Activated naive CD8-positive, alpha-beta T cell treated with anti-CD3 and anti-CD28 coated beads for 36 hours (primary cell): ENCODE measurements around the gene KRT86. TPM values are rescaled to one million over a fixed set of nuclear protein-coding genes. Genes with fewer than 3 reads are reported as not detected.
"Not testable (repeated sequence)": the region's sequence is repeated elsewhere in the genome, so short reads cannot be mapped to it uniquely, and the experiment has no call there.

Source experiments
- DNase-seq: peaks from one replicate; pipeline ENCODE4 v3.0.0; 2021
- H3K27ac Mint-ChIP-seq: one replicate; pipeline ENCODE4 v1.8.0; 2022; ENCODE audit warnings: mild to moderate bottlenecking, moderate library complexity, mixed read lengths
- H3K27me3 Mint-ChIP-seq: one replicate; pipeline ENCODE4 v1.8.0; 2022; ENCODE audit warnings: mild to moderate bottlenecking, mixed read lengths
- H3K36me3 Mint-ChIP-seq: one replicate; pipeline ENCODE4 v1.8.0; 2021; ENCODE audit warnings: mild to moderate bottlenecking, mixed read lengths
- H3K4me1 Mint-ChIP-seq: one replicate; pipeline ENCODE4 v1.8.0; 2021; ENCODE audit warnings: mixed read lengths
- H3K4me3 Mint-ChIP-seq: one replicate; pipeline ENCODE4 v1.8.0; 2022; ENCODE audit warnings: mild to moderate bottlenecking, moderate library complexity, mixed read lengths
- H3K9me3 Mint-ChIP-seq: one replicate; pipeline ENCODE4 v1.8.0; 2022; ENCODE audit warnings: mixed read lengths
- total RNA-seq, 2 experiments: library from RNA; stranded (reverse); gene quantifications; one replicate each; pipeline ENCODE4 v1.2.3, GENCODE V29; 2021

The KRT86 gene
- total RNA-seq, 2 experiments from 2014 or later: not detected

DNA sequence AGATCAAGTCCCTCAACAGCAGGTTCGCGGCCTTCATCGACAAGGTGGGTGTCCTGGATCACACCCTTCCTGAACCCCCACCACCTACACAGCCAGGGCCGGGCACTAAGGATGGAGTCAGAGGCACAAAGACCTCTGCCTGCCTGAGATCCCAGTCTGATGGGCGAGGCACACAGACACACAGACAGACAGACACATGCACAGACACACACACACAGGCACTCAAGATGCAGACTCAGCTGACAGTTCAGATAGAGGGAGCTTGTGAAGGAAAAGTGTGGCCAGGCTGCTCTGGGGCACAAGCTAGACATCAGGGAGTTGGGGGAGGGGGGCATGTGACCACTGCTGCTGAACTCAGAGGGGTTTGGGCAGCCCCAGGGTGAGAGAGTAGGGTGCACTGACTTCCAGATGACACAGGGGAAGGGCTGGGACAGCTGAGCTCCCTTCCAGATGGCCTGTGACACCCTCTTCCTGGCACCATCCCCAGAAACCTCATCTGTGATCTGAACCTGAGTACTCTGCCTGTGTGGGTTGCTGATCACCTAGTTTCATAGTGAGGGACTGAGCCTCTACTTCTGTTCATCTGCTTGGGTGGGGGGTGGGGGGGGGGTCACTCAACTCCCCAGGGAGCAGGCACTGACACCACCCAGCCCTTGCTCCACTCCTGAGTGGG lies 27.9 kb downstream of the KRT86 start:
- Mint-ChIP-seq H3K4me1 (peaks cover 11% of the 10 kb centered on the region), H3K27me3 (peaks cover 13% of the 10 kb centered on the region)
- H3K4me3 Mint-ChIP-seq, H3K36me3 Mint-ChIP-seq, DNase-seq, H3K27ac Mint-ChIP-seq, H3K9me3 Mint-ChIP-seq: not testable (repeated sequence)

DNA sequence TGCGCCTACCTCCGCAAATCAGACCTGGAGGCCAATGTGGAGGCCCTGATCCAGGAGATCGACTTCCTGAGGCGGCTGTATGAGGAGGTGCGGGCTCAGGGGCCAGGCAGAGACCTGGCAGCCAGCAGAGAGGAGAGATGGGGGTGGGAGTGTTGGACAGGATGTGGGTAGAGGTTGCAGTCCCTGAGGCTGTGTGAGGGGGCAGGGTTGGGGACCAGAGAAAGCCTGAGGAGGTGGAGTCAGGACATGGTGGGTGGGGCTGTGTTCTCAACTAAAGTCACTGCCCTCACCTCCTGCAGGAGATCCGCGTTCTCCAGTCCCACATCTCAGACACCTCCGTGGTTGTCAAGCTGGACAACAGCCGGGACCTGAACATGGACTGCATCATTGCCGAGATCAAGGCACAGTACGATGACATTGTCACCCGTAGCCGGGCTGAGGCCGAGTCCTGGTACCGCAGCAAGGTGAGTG lies 30.5 kb downstream of the KRT86 start:
- H3K36me3 Mint-ChIP-seq, H3K9me3 Mint-ChIP-seq, H3K27ac Mint-ChIP-seq, H3K4me3 Mint-ChIP-seq: not testable (repeated sequence)
- peaks cover 18% of the 10 kb centered on the region for H3K4me1 Mint-ChIP-seq
- H3K27me3 Mint-ChIP-seq: peaks cover 36% of the 10 kb centered on the region
- peak; percentile 25 for DNase-seq

DNA sequence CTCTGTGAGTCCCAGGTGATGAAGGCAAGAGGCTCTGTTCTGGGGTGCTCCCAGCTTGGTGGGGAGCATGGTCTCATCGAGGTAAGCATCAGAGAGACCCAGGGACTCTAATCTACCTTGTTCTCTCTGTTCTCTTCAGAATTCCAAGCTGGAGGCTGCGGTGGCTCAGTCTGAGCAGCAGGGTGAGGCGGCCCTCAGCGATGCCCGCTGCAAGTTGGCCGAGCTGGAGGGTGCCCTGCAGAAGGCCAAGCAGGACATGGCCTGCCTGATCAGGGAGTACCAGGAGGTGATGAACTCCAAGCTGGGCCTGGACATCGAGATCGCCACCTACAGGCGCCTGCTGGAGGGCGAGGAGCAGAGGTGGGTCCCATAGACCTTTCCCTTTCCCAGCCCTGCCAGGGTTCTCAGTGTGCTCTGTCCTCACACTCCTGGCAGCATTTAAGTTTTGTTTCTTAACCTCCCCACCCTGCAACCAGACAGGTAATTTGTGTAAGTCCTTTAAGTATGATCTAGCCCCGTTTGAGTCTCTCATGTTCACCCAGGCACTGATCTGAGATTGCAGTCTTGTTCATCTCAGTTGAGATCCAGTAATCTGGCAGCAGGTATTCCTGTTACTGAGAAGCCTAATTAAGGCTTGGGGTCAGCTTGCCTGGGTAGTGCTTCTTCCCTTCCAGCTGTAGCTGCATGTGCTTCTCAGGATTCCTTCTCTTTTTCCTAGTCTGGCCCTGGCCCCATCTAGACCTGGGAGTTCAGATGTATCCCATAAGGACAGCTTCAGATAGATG lies 31.7 kb downstream of the KRT86 start:
- Mint-ChIP-seq H3K4me1 (peaks cover 18% of the 10 kb centered on the region), H3K27me3 (peaks cover 43% of the 10 kb centered on the region), H3K27ac (no peak overlapping the region), H3K9me3 (no peaks in the 10 kb centered on the region), H3K4me3 (no peak overlapping the region), H3K36me3 (no peaks in the 10 kb centered on the region)
- no peak for DNase-seq

DNA sequence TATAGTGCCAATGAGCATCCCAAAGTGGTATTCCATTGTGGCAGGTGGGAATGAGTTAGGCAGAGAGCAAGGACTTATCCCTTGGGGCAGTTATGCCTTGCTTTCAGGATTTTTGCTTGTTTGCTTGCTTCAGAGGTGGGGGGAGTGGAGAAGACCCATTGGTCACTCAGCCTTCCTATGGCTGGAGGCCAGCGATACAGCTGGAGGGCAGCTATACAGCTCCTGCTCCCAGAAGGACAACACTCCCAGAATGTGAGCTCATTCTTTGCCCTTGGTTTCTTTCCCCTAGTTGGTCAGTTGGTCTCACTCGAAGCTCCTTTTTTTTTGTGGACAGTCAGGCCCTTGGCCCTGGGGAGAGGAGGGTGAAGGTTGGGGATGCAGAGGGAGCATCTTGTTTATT lies 32.3 kb downstream of the KRT86 start:
- Mint-ChIP-seq H3K4me3 (no peak overlapping the region), H3K27ac (no peak overlapping the region), H3K4me1 (peaks cover 18% of the 10 kb centered on the region), H3K36me3 (no peaks in the 10 kb centered on the region), H3K27me3 (peaks cover 49% of the 10 kb centered on the region), H3K9me3 (no peaks in the 10 kb centered on the region)
- no peak for DNase-seq

DNA sequence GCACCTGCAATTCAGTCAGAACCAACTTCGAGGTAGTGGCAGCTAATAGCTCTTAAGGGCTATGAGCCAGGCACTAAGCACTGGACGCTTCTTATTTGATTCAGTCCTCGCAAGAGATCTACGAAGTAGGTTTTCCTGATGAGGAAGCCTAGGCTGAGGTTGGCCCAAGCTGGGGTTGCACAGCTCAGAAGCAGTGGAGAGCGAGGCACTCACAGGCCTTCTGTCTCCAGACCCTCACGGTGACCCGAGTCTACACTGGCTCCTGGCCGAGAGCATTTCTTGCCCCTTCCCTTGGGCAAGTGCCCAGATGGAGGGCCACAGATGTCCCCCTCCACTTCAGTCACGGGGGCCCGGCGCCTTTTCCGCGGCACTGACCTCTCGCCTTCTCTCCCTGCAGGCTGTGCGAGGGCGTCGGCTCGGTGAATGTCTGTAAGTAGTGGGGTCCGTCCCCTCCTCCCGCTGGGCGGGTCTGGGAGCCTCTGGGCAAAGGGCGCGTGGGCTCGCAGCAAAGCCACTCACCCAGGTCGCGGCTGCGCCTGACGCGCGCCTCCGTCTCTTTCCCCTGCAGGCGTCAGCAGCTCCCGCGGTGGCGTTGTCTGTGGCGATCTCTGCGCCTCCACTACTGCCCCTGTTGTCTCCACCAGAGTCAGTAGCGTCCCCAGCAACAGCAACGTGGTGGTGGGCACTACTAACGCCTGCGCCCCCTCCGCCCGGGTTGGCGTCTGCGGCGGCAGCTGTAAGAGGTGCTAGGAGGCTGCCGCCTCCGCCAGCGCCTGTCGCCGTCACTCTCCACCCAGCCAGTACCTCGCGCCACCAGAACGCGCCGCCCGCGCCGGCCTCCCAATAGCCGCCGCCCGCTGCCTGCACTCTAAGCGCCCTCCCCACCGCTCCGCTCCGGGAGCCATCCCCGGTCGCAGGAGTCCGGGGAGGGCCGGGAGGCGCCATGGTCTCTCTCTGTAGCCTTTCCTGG lies 33.7 kb downstream of the KRT86 start:
- Mint-ChIP-seq H3K36me3 (no peaks in the 10 kb centered on the region), H3K27ac (no peak overlapping the region), H3K27me3 (peaks cover 57% of the 10 kb centered on the region), H3K4me3 (peak overlapping the region; percentile 44), H3K9me3 (no peaks in the 10 kb centered on the region), H3K4me1 (peaks cover 18% of the 10 kb centered on the region)
- peak; percentile 69 for DNase-seq

DNA sequence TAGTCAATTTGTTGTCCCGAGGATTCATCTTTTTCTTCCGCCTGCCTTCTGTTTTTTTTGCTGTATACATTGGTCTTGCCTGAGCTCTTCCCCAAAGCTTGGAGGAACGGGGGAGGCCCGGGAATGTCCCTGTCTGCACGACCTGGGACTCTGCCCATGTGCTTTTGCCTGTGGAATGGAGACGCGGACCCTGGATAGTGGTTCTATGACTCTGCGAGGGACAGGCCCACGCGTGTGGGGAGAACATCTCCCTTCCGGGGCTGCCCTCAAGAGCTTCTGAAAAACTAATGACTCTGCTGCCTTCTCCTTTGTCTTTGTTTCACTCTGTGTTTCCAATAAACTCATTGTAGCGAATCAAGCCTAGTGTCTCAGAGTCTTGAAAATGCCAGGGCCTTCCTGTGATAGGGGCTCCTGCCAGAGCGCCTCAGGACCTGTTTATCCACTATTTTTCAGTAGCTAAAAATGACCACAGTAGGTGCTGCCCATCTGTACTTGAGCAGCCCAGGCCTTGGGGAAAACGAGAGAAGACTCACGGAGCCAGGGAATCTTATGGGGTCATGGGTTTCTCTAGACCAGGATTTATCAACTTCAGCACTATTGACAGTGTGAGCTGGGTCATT lies 34.5 kb downstream of the KRT86 start:
- Mint-ChIP-seq H3K4me1 (peaks cover 18% of the 10 kb centered on the region), H3K27ac (no peak overlapping the region), H3K27me3 (peaks cover 57% of the 10 kb centered on the region), H3K4me3 (peak overlapping the region; percentile 44), H3K36me3 (no peaks in the 10 kb centered on the region), H3K9me3 (no peaks in the 10 kb centered on the region)
- no peak for DNase-seq

DNA sequence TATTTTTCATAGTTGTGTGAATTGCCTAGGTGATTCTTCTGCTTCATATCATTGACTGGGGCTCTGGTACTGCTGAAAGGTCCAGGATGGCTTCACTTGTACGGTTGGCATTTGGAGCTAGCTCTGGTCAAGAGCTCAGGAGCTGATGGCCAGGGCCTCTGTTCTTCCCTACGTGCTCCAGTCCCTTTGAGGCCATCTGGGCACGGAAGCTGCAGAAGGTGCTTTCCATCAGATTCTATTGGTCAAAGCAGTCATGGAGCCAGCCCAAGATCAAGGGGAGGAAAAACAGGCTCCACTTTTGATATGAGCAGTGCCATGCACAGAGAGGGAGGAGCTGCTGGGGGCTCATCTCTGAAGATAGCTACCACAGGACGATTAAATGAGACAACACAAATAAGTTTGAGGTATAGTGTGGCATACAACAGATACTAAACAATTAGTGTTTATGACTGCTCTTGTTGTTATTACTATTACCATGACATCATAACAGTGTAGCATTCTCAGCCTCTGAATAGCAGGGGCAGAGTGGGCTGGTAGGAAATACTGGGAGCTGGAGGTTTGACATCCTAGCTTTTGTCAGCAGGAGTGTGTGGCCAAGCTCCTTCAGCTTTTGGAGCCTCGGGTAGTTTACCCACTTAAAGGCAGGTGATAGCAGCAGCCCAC lies 36.3 kb downstream of the KRT86 start:
- H3K27me3 Mint-ChIP-seq: peaks cover 57% of the 10 kb centered on the region
- no peak overlapping the region for H3K4me3 Mint-ChIP-seq
- DNase-seq: no peak
- no peak overlapping the region for H3K27ac Mint-ChIP-seq
- H3K9me3 Mint-ChIP-seq: no peaks in the 10 kb centered on the region
- peaks cover 7% of the 10 kb centered on the region for H3K4me1 Mint-ChIP-seq
- no peaks in the 10 kb centered on the region for H3K36me3 Mint-ChIP-seq

DNA sequence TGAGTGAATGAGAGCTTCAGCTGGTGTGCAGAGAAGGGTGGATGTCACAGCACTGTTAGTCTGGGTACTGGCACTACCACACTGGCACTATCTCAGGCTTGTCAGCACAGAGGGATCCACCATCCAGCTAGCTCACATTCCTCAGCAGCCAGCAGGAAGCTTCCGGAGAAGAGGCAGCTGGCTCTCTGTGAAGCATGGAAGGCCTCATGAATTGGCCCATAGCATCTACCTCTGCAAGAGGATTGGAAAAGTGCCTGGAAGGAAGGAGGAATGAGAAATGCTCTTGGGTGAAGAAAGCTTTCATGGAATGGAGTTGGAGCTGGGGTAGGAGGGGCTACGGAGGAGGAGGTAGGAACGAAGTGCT lies 36.8 kb downstream of the KRT86 start:
- DNase-seq: no peak
- Mint-ChIP-seq H3K9me3 (no peaks in the 10 kb centered on the region), H3K4me3 (no peak overlapping the region), H3K27me3 (peaks cover 57% of the 10 kb centered on the region), H3K36me3 (no peaks in the 10 kb centered on the region), H3K4me1 (peaks cover 7% of the 10 kb centered on the region), H3K27ac (no peak overlapping the region)

DNA sequence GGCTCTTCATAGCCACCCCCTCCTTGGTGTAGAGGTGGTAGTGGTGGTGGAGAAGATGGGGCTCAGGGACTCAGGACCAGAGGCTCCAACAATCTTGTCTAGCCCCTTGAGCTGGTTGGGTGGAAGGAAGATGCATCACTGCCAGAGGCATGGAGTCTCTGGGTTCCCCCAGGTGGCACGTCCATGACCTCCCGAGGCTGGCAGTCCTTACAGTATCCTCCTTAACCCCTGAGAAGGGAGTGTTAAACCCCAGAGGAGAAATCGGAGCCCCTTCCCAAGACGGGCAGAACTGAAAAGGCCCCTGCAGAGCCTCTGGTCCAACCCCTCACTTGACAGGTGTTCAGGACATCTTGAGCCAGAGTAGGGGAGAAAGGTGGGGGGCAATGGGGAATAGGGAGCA lies 37.6 kb downstream of the KRT86 start:
- Mint-ChIP-seq H3K9me3 (no peaks in the 10 kb centered on the region), H3K4me3 (no peak overlapping the region), H3K36me3 (no peaks in the 10 kb centered on the region), H3K27me3 (peaks cover 51% of the 10 kb centered on the region), H3K27ac (no peak overlapping the region), H3K4me1 (peaks cover 7% of the 10 kb centered on the region)
- DNase-seq: no peak

DNA sequence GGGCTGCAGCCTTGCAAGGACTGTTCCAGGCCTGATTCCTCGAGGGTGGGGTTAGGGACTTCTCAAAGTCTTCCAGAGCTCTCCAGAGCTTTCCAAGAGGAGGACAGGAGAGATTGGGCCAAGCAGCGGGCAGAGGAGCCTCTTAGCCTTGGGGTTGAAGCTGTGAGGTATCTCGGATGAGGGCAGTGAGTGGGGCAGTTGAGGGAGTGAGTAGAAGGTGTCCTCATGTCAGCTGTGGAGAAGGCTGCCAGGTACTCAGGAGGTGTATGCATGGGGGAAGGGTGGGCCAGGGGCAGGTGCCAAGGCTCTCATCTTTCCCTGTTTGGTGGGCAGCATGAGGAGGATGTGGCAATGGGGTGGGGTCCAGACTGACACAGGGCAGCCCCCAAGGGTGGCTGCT lies 39.0 kb downstream of the KRT86 start:
- no peak overlapping the region for H3K27ac Mint-ChIP-seq
- peaks cover 37% of the 10 kb centered on the region for H3K27me3 Mint-ChIP-seq
- peaks cover 4% of the 10 kb centered on the region for H3K4me1 Mint-ChIP-seq
- H3K36me3 Mint-ChIP-seq: no peaks in the 10 kb centered on the region
- H3K4me3 Mint-ChIP-seq: no peak overlapping the region
- H3K9me3 Mint-ChIP-seq: no peaks in the 10 kb centered on the region
- no peak for DNase-seq

DNA sequence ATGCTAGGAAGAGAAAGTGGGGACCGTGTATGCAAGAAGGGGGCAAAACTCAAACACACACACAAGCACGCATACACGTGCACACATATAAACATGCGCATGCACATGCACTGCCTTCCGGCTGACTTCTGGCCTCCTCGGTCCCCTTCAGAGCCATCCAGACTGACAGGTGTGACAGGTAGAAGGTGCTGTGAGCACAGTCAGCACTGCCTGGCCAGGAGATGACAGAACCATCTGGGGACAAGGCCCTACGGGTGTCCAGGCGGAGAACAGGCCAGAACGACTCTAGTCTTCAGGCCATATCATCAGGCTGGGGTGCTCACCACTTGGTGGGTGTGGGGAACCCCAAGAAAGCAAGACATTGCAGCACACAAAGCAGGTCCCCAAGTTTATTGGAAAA lies 39.5 kb downstream of the KRT86 start:
- DNase-seq: no peak
- H3K27me3 Mint-ChIP-seq: peaks cover 33% of the 10 kb centered on the region
- no peaks in the 10 kb centered on the region for H3K36me3 Mint-ChIP-seq
- no peak overlapping the region for H3K4me3 Mint-ChIP-seq
- peaks cover under 1% of the 10 kb centered on the region for H3K4me1 Mint-ChIP-seq
- H3K27ac Mint-ChIP-seq: no peak overlapping the region
- H3K9me3 Mint-ChIP-seq: no peaks in the 10 kb centered on the region

DNA sequence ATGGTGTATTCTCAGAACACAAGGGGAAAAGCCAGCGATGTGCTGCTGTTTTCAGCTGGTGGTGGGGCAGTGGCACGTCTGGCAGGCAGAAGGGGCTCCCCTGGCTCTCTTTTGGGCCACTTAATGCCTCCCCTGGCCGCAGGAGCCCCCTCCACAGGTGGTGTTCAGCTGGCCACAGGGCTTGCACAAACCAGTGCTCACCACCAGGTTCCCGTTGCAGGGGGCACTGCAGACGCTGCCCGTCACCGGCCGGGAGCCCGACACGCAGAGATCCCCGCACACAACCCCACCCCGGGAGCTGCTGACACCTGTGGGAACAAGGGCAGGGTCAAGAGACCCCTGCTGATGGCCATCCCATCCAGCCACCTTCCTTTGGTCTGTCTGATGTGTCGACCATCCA lies 40.1 kb downstream of the KRT86 start:
- Mint-ChIP-seq H3K4me3 (no peak overlapping the region), H3K27ac (no peak overlapping the region), H3K27me3 (peaks cover 33% of the 10 kb centered on the region), H3K9me3 (no peaks in the 10 kb centered on the region), H3K36me3 (no peaks in the 10 kb centered on the region), H3K4me1 (no peaks in the 10 kb centered on the region)
- no peak for DNase-seq

DNA sequence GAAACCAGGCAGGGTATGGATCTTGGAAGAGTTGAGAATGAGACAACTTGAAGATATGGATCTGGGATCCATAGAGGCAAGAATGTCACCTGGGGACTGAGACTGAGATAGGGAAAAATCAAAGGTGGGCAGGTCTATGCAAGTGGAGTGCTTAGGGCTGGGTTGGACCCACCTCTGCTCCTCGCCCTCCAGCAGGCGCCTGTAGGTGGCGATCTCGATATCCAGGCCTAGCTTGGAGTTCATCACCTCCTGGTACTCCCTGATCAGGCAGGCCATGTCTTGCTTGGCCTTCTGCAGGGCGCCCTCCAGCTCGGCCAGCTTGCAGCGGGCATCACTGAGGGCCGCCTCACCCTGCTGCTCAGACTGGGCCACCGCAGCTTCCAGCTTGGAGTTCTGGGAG lies 41.3 kb downstream of the KRT86 start:
- peaks cover 24% of the 10 kb centered on the region for H3K27me3 Mint-ChIP-seq
- not testable (repeated sequence) for H3K9me3 Mint-ChIP-seq, H3K4me1 Mint-ChIP-seq, H3K27ac Mint-ChIP-seq, H3K36me3 Mint-ChIP-seq, H3K4me3 Mint-ChIP-seq
- DNase-seq: peak; percentile 36

DNA sequence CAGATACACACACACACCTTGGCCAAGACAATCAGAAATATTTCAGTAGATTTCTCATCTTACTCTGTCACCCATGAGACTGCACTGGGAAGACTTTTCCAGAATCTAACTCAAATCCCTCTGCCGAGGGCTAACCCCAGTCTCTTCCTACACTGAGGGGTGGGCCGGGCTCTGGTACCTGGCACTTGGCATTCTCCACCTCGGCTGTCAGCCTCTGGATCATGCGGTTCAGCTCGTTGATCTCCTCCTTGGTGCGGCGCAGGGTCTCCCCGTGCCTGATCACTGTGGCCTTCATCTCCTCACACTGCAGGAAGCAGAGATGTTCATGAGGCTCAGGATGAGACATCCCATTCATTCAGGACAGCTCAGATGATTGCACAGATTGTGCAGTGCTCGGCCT lies 41.8 kb downstream of the KRT86 start:
- Mint-ChIP-seq H3K36me3 (no peaks in the 10 kb centered on the region), H3K27me3 (peaks cover 23% of the 10 kb centered on the region), H3K27ac (no peak overlapping the region), H3K4me1 (no peaks in the 10 kb centered on the region), H3K9me3 (no peaks in the 10 kb centered on the region), H3K4me3 (no peak overlapping the region)
- DNase-seq: no peak
